GM12865 (cell line): ENCODE data around the gene MB21D2.

Source experiments
- DNase-seq: peaks from one replicate; pipeline ENCODE4 v3.0.0; 2010; ENCODE audit warnings: low read depth
- H3K4me3 ChIP-seq: 2 replicates; pipeline ENCODE4 v1.5.1; 2011; ENCODE audit warnings: mild to moderate bottlenecking, low read depth, low read length, control low read depth
- CTCF ChIP-seq: IDR thresholded peaks from 2 replicates; pipeline ENCODE4 v1.5.1; 2011; ENCODE audit warnings: low read length, control low read depth, low read depth, inconsistent platforms; ENCODE audit not compliant: insufficient read depth; ENCODE audit errors: missing control alignments

Gene MB21D2

GRCh38 chr3:192827863-192828594 lies 89.6 kb downstream of the MB21D2 start:
- H3K4me3 ChIP-seq = no peak overlapping the region
- TF ChIP-seq CTCF = no peak
- DNase-seq = no peak

- H3K4me3 ChIP-seq = no peak overlapping the region
- no peak for DNase-seq
- no peak for TF ChIP-seq CTCF
These were observed 90.4 kb downstream of the MB21D2 start for GRCh38 chr3:192827208-192827607.

GRCh38 chr3:192826214-192827006 lies 91.2 kb downstream of the MB21D2 start:
- no peak for DNase-seq
- H3K4me3 ChIP-seq = no peak overlapping the region
- no peak for TF ChIP-seq CTCF

- TF ChIP-seq CTCF = peak; percentile 1
- no peak overlapping the region for H3K4me3 ChIP-seq
- DNase-seq = peak; percentile 54
These were observed 91.9 kb downstream of the MB21D2 start for GRCh38 chr3:192825657-192826200.

GRCh38 chr3:192825216-192825615 lies 92.4 kb downstream of the MB21D2 start:
- TF ChIP-seq CTCF = no peak
- no peak overlapping the region for H3K4me3 ChIP-seq
- no peak for DNase-seq

GRCh38 chr3:192824313-192824712 lies 93.3 kb downstream of the MB21D2 start:
- no peak overlapping the region for H3K4me3 ChIP-seq
- no peak for TF ChIP-seq CTCF
- DNase-seq = no peak
